ENCODE data around the gene SGIP1. TPM values are rescaled to one million over a fixed set of nuclear protein-coding genes. Genes with fewer than 3 reads are reported as not detected.
"Not testable (repeated sequence)": the region's sequence is repeated elsewhere in the genome, so short reads cannot be mapped to it uniquely, and the experiment has no call there.

SGIP1 gene
- total RNA-seq, 1 experiment from 2014 or later, result 3.7 TPM

GRCh38 chr1:66725885-66726665, 192.1 kb downstream of the SGIP1 start:
- peak; percentile 71 for DNase-seq (ENCODE audit: extremely low read depth, low read depth)

GRCh38 chr1:66728021-66728420, 194.1 kb downstream of the SGIP1 start:
- DNase-seq (ENCODE audit: extremely low read depth, low read depth), result no peak

GRCh38 chr1:66728716-66729115, 194.8 kb downstream of the SGIP1 start:
- DNase-seq (ENCODE audit: extremely low read depth, low read depth), result not testable (repeated sequence)

GRCh38 chr1:66729119-66729518, 195.2 kb downstream of the SGIP1 start:
- DNase-seq (ENCODE audit: extremely low read depth, low read depth), result no peak

GRCh38 chr1:66729523-66729922, 195.6 kb downstream of the SGIP1 start:
- no peak for DNase-seq (ENCODE audit: extremely low read depth, low read depth)

GRCh38 chr1:66730462-66730861, 196.5 kb downstream of the SGIP1 start:
- no peak for DNase-seq (ENCODE audit: extremely low read depth, low read depth)

GRCh38 chr1:66731170-66731865, 197.4 kb downstream of the SGIP1 start:
- DNase-seq (ENCODE audit: extremely low read depth, low read depth), result no peak

- peak; percentile 16 for DNase-seq (ENCODE audit: extremely low read depth, low read depth)
Observed at GRCh38 chr1:66732407-66733166, 198.6 kb downstream of the SGIP1 start.

- no peak for DNase-seq (ENCODE audit: extremely low read depth, low read depth)
Observed at GRCh38 chr1:66733348-66734017, 199.5 kb downstream of the SGIP1 start.

- not testable (repeated sequence) for DNase-seq (ENCODE audit: extremely low read depth, low read depth)
Observed at GRCh38 chr1:66734531-66734930, 200.6 kb downstream of the SGIP1 start.

- no peak for DNase-seq (ENCODE audit: extremely low read depth, low read depth)
Observed at GRCh38 chr1:66737836-66738235, 203.9 kb downstream of the SGIP1 start.

- DNase-seq (ENCODE audit: extremely low read depth, low read depth), result no peak
Observed at GRCh38 chr1:66739401-66740157, 205.6 kb downstream of the SGIP1 start.

GRCh38 chr1:66745451-66745850, 211.5 kb downstream of the SGIP1 start:
- DNase-seq (ENCODE audit: extremely low read depth, low read depth), result no peak

- no peak for DNase-seq (ENCODE audit: extremely low read depth, low read depth)
Observed at GRCh38 chr1:66747501-66747900, 213.5 kb downstream of the SGIP1 start.

- no peak for DNase-seq (ENCODE audit: extremely low read depth, low read depth)
Observed at GRCh38 chr1:66750577-66750976, 216.6 kb downstream of the SGIP1 start.

GRCh38 chr1:66751160-66751559, 217.2 kb downstream of the SGIP1 start:
- no peak for DNase-seq (ENCODE audit: extremely low read depth, low read depth)

GRCh38 chr1:66752000-66752592, 218.1 kb downstream of the SGIP1 start, which contains the start of gene DYNLT5:
Gene DYNLT5 (plus strand): TSS chr1:66752459. CDS start chr1:66754659, 2,200 bp downstream.
- no peak for DNase-seq (ENCODE audit: extremely low read depth, low read depth)

- DNase-seq (ENCODE audit: extremely low read depth, low read depth), result no peak
Observed at GRCh38 chr1:66752671-66753371, 218.9 kb downstream of the SGIP1 start.

GRCh38 chr1:66757722-66758240, 223.8 kb downstream of the SGIP1 start:
- DNase-seq (ENCODE audit: extremely low read depth, low read depth), result no peak
